PC-3 (cell line): ENCODE results near the gene GPS2. TPM values are rescaled to one million over a fixed set of nuclear protein-coding genes. Genes with fewer than 3 reads are reported as not detected.

Experiments used
- ATAC-seq: fragments of 200-7000 bp; cut with Tn5 transposase; 2 replicates; pipeline ENCODE4 v1.9.1; 2020; ENCODE audit warnings: mild to moderate bottlenecking, moderate library complexity
- BruUV-seq: library from RNA; stranded (reverse); fragments of 400-500 nt; replicated peaks from 2 replicates; lab custom pipeline; 2021; lab: Mats Ljungman, UMichigan
- CTCF ChIA-PET: fragments of 300-600 bp; sonication (Branson Sonifier 250); formaldehyde crosslinking; loops from one replicate; lab custom pipeline; 2022; ENCODE audit warnings: antibody characterized with exemption; lab: Charles Lee
- POLR2A ChIA-PET: fragments of 300-600 bp; sonication (Branson Sonifier 250); formaldehyde crosslinking; loops from one replicate; lab custom pipeline; 2022; ENCODE audit warnings: antibody characterized with exemption; ENCODE audit not compliant: unreplicated experiment; lab: Charles Lee
- DNase-seq: peaks from one replicate; pipeline ENCODE4 v3.0.0-alpha.2; 2015
- H2AFZ ChIP-seq: fragments of 300-600 bp; sonication (generic); 2 replicates; pipeline ENCODE4 v1.6.0; 2016; ENCODE audit warnings: antibody characterized with exemption, low read length
- H3F3A ChIP-seq: fragments of 300-600 bp; sonication (generic); one replicate; pipeline ENCODE4 v1.6.0; 2017; ENCODE audit warnings: antibody characterized with exemption, low read length, control low read depth, mild to moderate bottlenecking; ENCODE audit not compliant: unreplicated experiment
- H3K27ac ChIP-seq: fragments of 300-600 bp; sonication (generic); 2 replicates; pipeline ENCODE4 v1.5.1; 2016; ENCODE audit warnings: mild to moderate bottlenecking, low read length
- H3K27me3 ChIP-seq: fragments of 300-600 bp; sonication (generic); 2 replicates; pipeline ENCODE4 v1.6.1; 2016; ENCODE audit warnings: low read length, mixed read lengths
- H3K36me3 ChIP-seq: fragments of 300-600 bp; sonication (generic); 2 replicates; pipeline ENCODE4 v1.6.1; 2016; ENCODE audit warnings: low read depth, mixed run types, low read length, mixed read lengths
- H3K4me1 ChIP-seq: fragments of 300-600 bp; sonication (generic); 2 replicates; pipeline ENCODE4 v1.5.1; 2016; ENCODE audit warnings: low read length; ENCODE audit not compliant: insufficient read depth
- H3K4me2 ChIP-seq: fragments of 300-600 bp; sonication (generic); 2 replicates; pipeline ENCODE4 v1.6.0; 2016; ENCODE audit warnings: low read length
- H3K4me3 ChIP-seq: fragments of 300-600 bp; sonication (generic); 2 replicates; pipeline ENCODE4 v1.5.1; 2016; ENCODE audit warnings: mild to moderate bottlenecking, low read length, mixed read lengths
- H3K79me2 ChIP-seq: fragments of 300-600 bp; sonication (generic); 2 replicates; pipeline ENCODE4 v1.6.1; 2017; ENCODE audit warnings: low read length, mixed read lengths
- H3K9ac ChIP-seq: fragments of 300-600 bp; sonication (generic); 2 replicates; pipeline ENCODE4 v1.6.0; 2016; ENCODE audit warnings: mild to moderate bottlenecking, low read length
- H3K9me2 ChIP-seq: fragments of 300-600 bp; sonication (generic); replicated peaks from 2 replicates; pipeline ENCODE4 v1.6.1; 2016; ENCODE audit warnings: mixed run types, low read length, mixed read lengths
- H3K9me3 ChIP-seq: fragments of 300-600 bp; sonication (generic); 2 replicates; pipeline ENCODE4 v1.6.1; 2016; ENCODE audit warnings: low read length, mixed read lengths
- H4K20me1 ChIP-seq: fragments of 300-600 bp; sonication (generic); 2 replicates; pipeline ENCODE4 v1.6.1; 2016; ENCODE audit warnings: low read length, mixed read lengths
- EZH2 ChIP-seq: fragments of 300-600 bp; sonication (generic); IDR thresholded peaks from one replicate; pipeline ENCODE4 v1.6.1; 2017; ENCODE audit warnings: antibody characterized with exemption, mild to moderate bottlenecking, low read length; ENCODE audit not compliant: unreplicated experiment
- EZH2phosphoT487 ChIP-seq: fragments of 300-600 bp; sonication (generic); IDR thresholded peaks from 2 replicates; pipeline ENCODE4 v1.6.1; 2018; ENCODE audit warnings: mild to moderate bottlenecking, antibody characterized with exemption, low read length, borderline replicate concordance
- intact Hi-C: fragments of 100-400 bp; cut with micrococcal nuclease; formaldehyde crosslinking; loops from 2 replicates; pipeline ENCODE4 v1.9.0; 2023
- total RNA-seq: library from RNA; depleted of rRNA; stranded (reverse); fragments of >200 nt; gene quantifications from 2 replicates; pipeline ENCODE4 v1.2.3, GENCODE V29; 2014
- TF ChIP-seq, protein P1 (sequence below): fragments of 300-600 bp; sonication (generic); conservative IDR thresholded peaks from 2 replicates; pipeline ENCODE4 v1.5.1; 2017; ENCODE audit warnings: antibody characterized with exemption, low read depth, mild to moderate bottlenecking, low read length

The GPS2 gene
- total RNA-seq, 1 experiment from 2014 or later = 30.8 TPM

- Histone ChIP-seq H3K36me3 (0 out of 2 replicates have a peak, but pooled peaks cover 11% of the 10 kb centered on the region), H3K4me1 (0 out of 2 replicates have a peak, but pooled peaks cover 6% of the 10 kb centered on the region), H3K79me2 (peaks cover 16% of the 10 kb centered on the region), H3K9me2 (no peaks in the 10 kb centered on the region), H3F3A (no peaks in the 10 kb centered on the region), H3K4me2 (peak overlapping the region; percentile 93), H3K9ac (peak overlapping the region; percentile 88), H4K20me1 (no peaks in the 10 kb centered on the region), H3K9me3 (no peaks in the 10 kb centered on the region), H3K27me3 (no peaks in the 10 kb centered on the region), H3K27ac (no peak overlapping the region), H3K4me3 (peak overlapping the region; percentile 96), H2AFZ (no peak overlapping the region)
- intact Hi-C loops = loop anchor here (2.0 kb wide), 1 partner anchor 19 kb away; no protein-coding TSS in a partner anchor
- no peak for TF ChIP-seq EZH2phosphoT487
- TF ChIP-seq, protein P1, sequence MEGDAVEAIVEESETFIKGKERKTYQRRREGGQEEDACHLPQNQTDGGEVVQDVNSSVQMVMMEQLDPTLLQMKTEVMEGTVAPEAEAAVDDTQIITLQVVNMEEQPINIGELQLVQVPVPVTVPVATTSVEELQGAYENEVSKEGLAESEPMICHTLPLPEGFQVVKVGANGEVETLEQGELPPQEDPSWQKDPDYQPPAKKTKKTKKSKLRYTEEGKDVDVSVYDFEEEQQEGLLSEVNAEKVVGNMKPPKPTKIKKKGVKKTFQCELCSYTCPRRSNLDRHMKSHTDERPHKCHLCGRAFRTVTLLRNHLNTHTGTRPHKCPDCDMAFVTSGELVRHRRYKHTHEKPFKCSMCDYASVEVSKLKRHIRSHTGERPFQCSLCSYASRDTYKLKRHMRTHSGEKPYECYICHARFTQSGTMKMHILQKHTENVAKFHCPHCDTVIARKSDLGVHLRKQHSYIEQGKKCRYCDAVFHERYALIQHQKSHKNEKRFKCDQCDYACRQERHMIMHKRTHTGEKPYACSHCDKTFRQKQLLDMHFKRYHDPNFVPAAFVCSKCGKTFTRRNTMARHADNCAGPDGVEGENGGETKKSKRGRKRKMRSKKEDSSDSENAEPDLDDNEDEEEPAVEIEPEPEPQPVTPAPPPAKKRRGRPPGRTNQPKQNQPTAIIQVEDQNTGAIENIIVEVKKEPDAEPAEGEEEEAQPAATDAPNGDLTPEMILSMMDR = no peak
- TF ChIP-seq EZH2 = no peak
- CTCF ChIA-PET = no interaction called here
- no TSS peak for BruUV-seq
- POLR2A ChIA-PET = no interaction called here
- no peak for DNase-seq
- no peak for ATAC-seq
These were observed 12.8 kb upstream of the GPS2 start for GRCh38 chr17:7328009-7328408.

- peak overlapping the region; percentile 93 for H3K4me2 ChIP-seq
- peaks cover 16% of the 10 kb centered on the region for H3K79me2 ChIP-seq
- no peak for TF ChIP-seq EZH2
- H3F3A ChIP-seq = no peaks in the 10 kb centered on the region
- no peaks in the 10 kb centered on the region for H3K27me3 ChIP-seq
- no peaks in the 10 kb centered on the region for H3K9me2 ChIP-seq
- no peak overlapping the region for H3K4me3 ChIP-seq
- no peak overlapping the region for H2AFZ ChIP-seq
- H3K4me1 ChIP-seq = 0 out of 2 replicates have a peak, but pooled peaks cover 6% of the 10 kb centered on the region
- intact Hi-C loops = no loop called here
- no peaks in the 10 kb centered on the region for H4K20me1 ChIP-seq
- ChIA-PET POLR2A (no interaction called here), CTCF (no interaction called here)
- no peak overlapping the region for H3K27ac ChIP-seq
- ATAC-seq (no peak), DNase-seq (no peak)
- no peak overlapping the region for H3K9ac ChIP-seq
- H3K9me3 ChIP-seq = no peaks in the 10 kb centered on the region
- H3K36me3 ChIP-seq = 0 out of 2 replicates have a peak, but pooled peaks cover 11% of the 10 kb centered on the region
- no TSS peak for BruUV-seq
These were observed 12.3 kb upstream of the GPS2 start for GRCh38 chr17:7327501-7327900.

GRCh38 chr17:7327056-7327455 lies 11.9 kb upstream of the GPS2 start:
- H3K27ac ChIP-seq = no peak overlapping the region
- no peaks in the 10 kb centered on the region for H3K9me2 ChIP-seq
- H3K9ac ChIP-seq = no peak overlapping the region
- no peak overlapping the region for H2AFZ ChIP-seq
- H3F3A ChIP-seq = no peaks in the 10 kb centered on the region
- ATAC-seq (no peak), DNase-seq (no peak)
- H4K20me1 ChIP-seq = no peaks in the 10 kb centered on the region
- 0 out of 2 replicates have a peak, but pooled peaks cover 11% of the 10 kb centered on the region for H3K36me3 ChIP-seq
- BruUV-seq = no TSS peak
- no peaks in the 10 kb centered on the region for H3K27me3 ChIP-seq
- ChIA-PET CTCF (no interaction called here), POLR2A (no interaction called here)
- peaks cover 16% of the 10 kb centered on the region for H3K79me2 ChIP-seq
- H3K4me3 ChIP-seq = no peak overlapping the region
- intact Hi-C loops = no loop called here
- H3K9me3 ChIP-seq = no peaks in the 10 kb centered on the region
- no peak for TF ChIP-seq EZH2phosphoT487
- TF ChIP-seq EZH2 = no peak
- TF ChIP-seq, protein P1 = no peak
- no peak overlapping the region for H3K4me2 ChIP-seq
- 0 out of 2 replicates have a peak, but pooled peaks cover 6% of the 10 kb centered on the region for H3K4me1 ChIP-seq
